K562 (cell line): ENCODE measurements around the gene ABCA1. TPM values are rescaled to one million over a fixed set of nuclear protein-coding genes. Genes with fewer than 3 reads are reported as not detected.

ENCODE experiments used
- ATAC-seq: fragments of 200-7000 bp; cut with Tn5 transposase; 3 replicates; pipeline ENCODE4 v1.9.1; 2020; ENCODE audit warnings: moderate library complexity
- BruUV-seq: library from RNA; stranded (reverse); fragments of 400-500 nt; replicated peaks from 2 replicates; lab custom pipeline; 2021; lab: Mats Ljungman, UMichigan
- CTCF ChIA-PET: fragments of 300-600 bp; formaldehyde crosslinking; extraction: SDS; loops from one replicate; lab custom pipeline; 2021; ENCODE audit warnings: low intra/inter-chr PET ratio; lab: Yijun Ruan, JAX
- POLR2A ChIA-PET: fragments of 300-600, 350-650 bp; sonication (Branson Sonifier 250); formaldehyde crosslinking; extraction: SDS; loops from one replicate; lab custom pipeline; 2021; ENCODE audit warnings: antibody characterized with exemption, inconsistent platforms; lab: Yijun Ruan, JAX
- DNase-seq, 4 experiments: peaks; one replicate each; pipeline versions ENCODE4 v3.0.0 to v3.0.0-alpha.2; 2011 to 2018; ENCODE audit warnings: low spot score in 3 of 4, mixed read lengths in 3 of 4; ENCODE audit errors: extremely low read depth in 1 of 4
- FAIRE-seq: peaks from 2 replicates; lab custom pipeline; 2011; peaks lifted over from hg19 to GRCh38; lab: Jason Lieb, UNC
- H2AFZ ChIP-seq: 2 replicates; pipeline ENCODE4 v1.6.0; 2011; ENCODE audit warnings: low read depth, low read length, control low read depth, inconsistent platforms
- H3K27ac ChIP-seq: fragments of 200-600 bp; 3 replicates; pipeline ENCODE4 v1.8.0; 2011; ENCODE audit warnings: low read depth, mild to moderate bottlenecking, control low read depth, inconsistent platforms, low read length, moderate library complexity, mixed read lengths; ENCODE audit errors: extremely low read depth
- H3K27me3 ChIP-seq, 2 experiments: fragments of 300-600 bp in 1 of 2; 2 replicates in 1 of 2; 3 replicates in 1 of 2; pipeline versions ENCODE4 v1.6.0 to v1.8.0; 2011; ENCODE audit warnings: inconsistent platforms in 2 of 2, low read length in 2 of 2, mild to moderate bottlenecking in 1 of 2, mixed read lengths in 1 of 2, moderate library complexity in 1 of 2; ENCODE audit not compliant: control insufficient read depth in 2 of 2, insufficient read depth in 2 of 2
- H3K36me3 ChIP-seq: fragments of 300-600 bp; 3 replicates; pipeline ENCODE4 v1.8.0; 2011; ENCODE audit warnings: mild to moderate bottlenecking, low read length, inconsistent platforms; ENCODE audit not compliant: control insufficient read depth, insufficient read depth
- H3K4me1 ChIP-seq, 2 experiments: fragments of 200-600 bp in 1 of 2; replicated peaks in 1 of 2; 2 replicates in 1 of 2; 3 replicates in 1 of 2; pipeline versions ENCODE4 v1.5.1 to v1.8.0; 2011; ENCODE audit warnings: inconsistent platforms in 2 of 2, low read length in 2 of 2, mild to moderate bottlenecking in 1 of 2, mixed read lengths in 1 of 2, moderate library complexity in 1 of 2; ENCODE audit not compliant: control insufficient read depth in 2 of 2, insufficient read depth in 2 of 2
- H3K4me2 ChIP-seq: 2 replicates; pipeline ENCODE4 v1.6.1; 2011; ENCODE audit warnings: low read length, control low read depth, inconsistent platforms, mixed read lengths; ENCODE audit not compliant: insufficient read depth
- H3K4me3 ChIP-seq: fragments of 200-600 bp; sonication (generic), shearing (Covaris generic); 2 replicates; pipeline ENCODE4 v1.5.1; 2016; ENCODE audit warnings: control low read depth, inconsistent platforms
- H3K79me2 ChIP-seq: fragments of 200-600 bp; 3 replicates; pipeline ENCODE4 v1.8.0; 2011; ENCODE audit warnings: low read length, inconsistent platforms; ENCODE audit not compliant: control insufficient read depth, insufficient read depth
- H3K9ac ChIP-seq, 2 experiments: 2 replicates each; pipeline versions ENCODE4 v1.6.0 to v1.6.1; 2011; ENCODE audit warnings: low read depth in 2 of 2, low read length in 2 of 2, control low read depth in 1 of 2, inconsistent platforms in 1 of 2, mild to moderate bottlenecking in 1 of 2, mixed read lengths in 1 of 2; ENCODE audit not compliant: insufficient read depth in 1 of 2
- H3K9me1 ChIP-seq: one replicate; pipeline ENCODE4 v1.6.0; 2011; ENCODE audit warnings: inconsistent platforms, mild to moderate bottlenecking, low read length, moderate library complexity; ENCODE audit not compliant: control insufficient read depth, insufficient read depth
- H3K9me3 ChIP-seq: replicated peaks from 2 replicates; pipeline ENCODE4 v1.5.1; 2011; ENCODE audit warnings: low read depth, low read length, inconsistent platforms; ENCODE audit not compliant: control insufficient read depth, insufficient read depth
- H4K20me1 ChIP-seq: replicated peaks from 2 replicates; pipeline ENCODE4 v1.6.1; 2011; ENCODE audit warnings: low read length, inconsistent platforms, mixed read lengths; ENCODE audit not compliant: control insufficient read depth, insufficient read depth
- CHD4 ChIP-seq: fragments of 200-600 bp; sonication (generic); IDR thresholded peaks from 3 replicates; pipeline ENCODE4 v1.6.1; 2012; ENCODE audit warnings: low read depth, mild to moderate bottlenecking, mixed read lengths, low read length, inconsistent platforms; ENCODE audit not compliant: insufficient read depth, insufficient replicate concordance, poor library complexity, severe bottlenecking
- DDX20 ChIP-seq: fragments of 450-650 bp; IDR thresholded peaks from 2 replicates; pipeline ENCODE4 v1.6.1; 2016; ENCODE audit warnings: missing genetic modification characterization, low read depth, mild to moderate bottlenecking, missing compliant biosample characterization, moderate library complexity
- DMBX1 ChIP-seq: fragments of 250-450 bp; sonication (Bioruptor Pico); IDR thresholded peaks from 2 replicates; pipeline ENCODE4 v1.8.0; 2022; ENCODE audit warnings: inconsistent platforms, mild to moderate bottlenecking, moderate library complexity, borderline replicate concordance
- FOS ChIP-seq: IDR thresholded peaks from 3 replicates; pipeline ENCODE4 v1.6.1; 2011; ENCODE audit not compliant: insufficient read length; ENCODE audit errors: extremely low read depth
- HDAC3 ChIP-seq: fragments of 450-650 bp; IDR thresholded peaks from 2 replicates; pipeline ENCODE4 v1.6.1; 2018; ENCODE audit warnings: borderline replicate concordance, mild to moderate bottlenecking, moderate library complexity; ENCODE audit not compliant: partially characterized antibody
- LARP7 ChIP-seq: fragments of 450-650 bp; IDR thresholded peaks from 2 replicates; pipeline ENCODE4 v1.6.1; 2016
- LCOR ChIP-seq: sonication (generic); formaldehyde crosslinking; IDR thresholded peaks from 2 replicates; pipeline ENCODE4 v1.8.0; 2022; ENCODE audit warnings: mild to moderate bottlenecking, missing genetic modification reagents
- RBM34 ChIP-seq: fragments of 200-400 bp; formaldehyde crosslinking; IDR thresholded peaks from 2 replicates; pipeline ENCODE4 v1.6.1; 2018; ENCODE audit warnings: low read length, borderline replicate concordance; ENCODE audit not compliant: insufficient read depth
- ZFP1 ChIP-seq: fragments of 450-650 bp; formaldehyde crosslinking; IDR thresholded peaks from 2 replicates; pipeline ENCODE4 v1.4.0; 2020; ENCODE audit warnings: mild to moderate bottlenecking, mixed read lengths
- ZFPM2 ChIP-seq: fragments of 250-450 bp; sonication (Bioruptor Pico); IDR thresholded peaks from 2 replicates; pipeline ENCODE4 v1.5.1; 2022; ENCODE audit warnings: mild to moderate bottlenecking
- ZNF175 ChIP-seq: fragments of 200-800 bp; sonication (Bioruptor generic); IDR thresholded peaks from 2 replicates; pipeline ENCODE4 v1.6.1; 2016; ENCODE audit warnings: low read depth, mild to moderate bottlenecking, missing genetic modification characterization, missing compliant biosample characterization
- ZNF197 ChIP-seq: fragments of 200-800 bp; sonication (Bioruptor generic); IDR thresholded peaks from 2 replicates; pipeline ENCODE4 v1.6.1; 2016; ENCODE audit warnings: low read depth, missing genetic modification characterization, missing compliant biosample characterization
- ZNF695 ChIP-seq: fragments of 450-650 bp; formaldehyde crosslinking; IDR thresholded peaks from 2 replicates; pipeline ENCODE4 v1.4.0; 2020; ENCODE audit warnings: mild to moderate bottlenecking, moderate library complexity
- WGBS: fragments of 100-300 bp; shearing (Covaris generic); methylation state at CpG from one replicate; pipeline ENCODE4 v1.1.6; 2016; ENCODE audit warnings: low coverage, mixed read lengths; ENCODE audit not compliant: insufficient coverage; ENCODE audit errors: missing lambda C conversion rate; 5-methylcytosine and 5-hydroxymethylcytosine counted together
- in situ Hi-C: fragments of 300-500 bp; cut with MboI; formaldehyde crosslinking; loops from 4 replicates; pipeline ENCODE4 v1.15.0; 2018; ENCODE audit warnings: inconsistent platforms, mixed read lengths
- intact Hi-C: fragments of 100-400 bp; cut with micrococcal nuclease; formaldehyde crosslinking; loops from 2 replicates; pipeline ENCODE4 v1.14.2; 2022
- polyA plus RNA-seq, 8 experiments: library from polyadenylated mRNA; depleted of rRNA in 4 of 8; stranded (reverse) in 5 of 8; unstranded in 3 of 8; fragments of >200 nt; fragmentation: Nextera tagmentation in 2 of 8; fragmentation: Illumina TruSeq in 1 of 8; extraction: Ambion mirVana in 2 of 8; extraction: Trizol in 1 of 8; gene quantifications; 2 replicates each; pipeline versions ENCODE4 v1.2.1 to v1.2.3, GENCODE V29; 2011 to 2014; ENCODE audit warnings: inconsistent platforms in 1 of 8, missing spikeins in 1 of 8
- total RNA-seq, 7 experiments: library from RNA; depleted of rRNA in 6 of 7; stranded (reverse); fragments of >200 nt in 6 of 7; fragmentation: Illumina TruSeq in 2 of 7; extraction: Trizol in 2 of 7; gene quantifications; 2 replicates each; pipeline versions ENCODE4 v1.2.1 to v1.2.3, GENCODE V29; 2011 to 2021; ENCODE audit warnings: low replicate concordance in 1 of 7
- TF ChIP-seq, protein P1 (sequence below): fragments of 450-650 bp; IDR thresholded peaks from 2 replicates; pipeline ENCODE4 v1.6.1; 2016

ABCA1 gene
- total and polyA plus RNA-seq, 9 of the 15 experiments (the other 6 are each of a cell fraction or from before 2014, with no cell fraction given): under 0.01 to 0.18 (median 0.02) TPM; not detected in 5

DNA sequence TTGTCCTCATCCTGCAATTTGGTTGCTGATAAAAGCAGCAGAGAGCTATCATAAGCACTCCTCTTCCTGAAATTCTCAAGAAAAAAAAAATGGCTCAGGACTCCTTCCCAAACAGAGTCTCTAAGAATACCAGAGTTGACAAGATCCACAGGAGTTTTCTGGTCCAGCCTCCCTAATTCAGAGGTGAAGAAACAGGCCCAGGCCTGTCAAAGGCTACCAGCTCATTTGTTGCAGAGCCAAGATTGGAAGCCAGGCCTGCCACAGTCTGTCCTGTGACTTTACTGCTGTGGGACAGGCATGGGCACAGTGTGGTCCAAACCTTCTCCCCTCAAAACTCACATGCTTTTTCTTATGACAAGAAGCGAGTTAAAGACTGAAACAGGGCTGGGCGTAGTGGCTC lies 122.5 kb downstream of the ABCA1 start:
- BruUV-seq: no TSS peak
- in situ Hi-C loops (no loop called here), intact Hi-C loops (no loop called here)
- ChIA-PET POLR2A (no interaction called here), CTCF (no interaction called here)
- Histone ChIP-seq H3K4me2 (no peak overlapping the region), H3K36me3 (no peaks in the 10 kb centered on the region), H3K9me1 (no peaks in the 10 kb centered on the region), H3K4me1 (no peaks in the 10 kb centered on the region), H3K27me3 (peaks cover 18 to 27% of the 10 kb centered on the region in 2 experiments; a peak in 3 of 5 replicates), H3K4me3 (no peak overlapping the region), H3K9ac (no peak overlapping the region)
- WGBS: 33% methylated on average over 2 of the region's 2 CpGs
- DNase-seq: no peak
- TF ChIP-seq DMBX1 (CRISPR knock-in tag) (no peak), ZFPM2 (CRISPR knock-in tag) (no peak), LCOR (CRISPR knock-in tag) (no peak)
- TF ChIP-seq, all 486 proteins: peak for 0
- ATAC-seq: no peak
- H4K20me1 ChIP-seq: no peaks in the 10 kb centered on the region
- H2AFZ ChIP-seq: no peak overlapping the region
- no peaks in the 10 kb centered on the region for H3K79me2 ChIP-seq
- H3K9me3 ChIP-seq: no peaks in the 10 kb centered on the region
- H3K27ac ChIP-seq: no peak overlapping the region
- no peak for FAIRE-seq

GRCh38 chr9:104802906-104803305 lies 125.0 kb downstream of the ABCA1 start:
- ATAC-seq: no peak
- no peak overlapping the region for H2AFZ ChIP-seq
- no peaks in the 10 kb centered on the region for H3K79me2 ChIP-seq
- TF ChIP-seq FOS (no peak), HDAC3 (no peak), LARP7 (no peak), ZNF175 (CRISPR knock-in tag) (no peak), ZNF197 (no peak), ZFP1 (no peak), CHD4 (no peak), RBM34 (no peak), DDX20 (no peak), ZNF695 (CRISPR knock-in tag) (no peak)
- TF ChIP-seq, protein P1, sequence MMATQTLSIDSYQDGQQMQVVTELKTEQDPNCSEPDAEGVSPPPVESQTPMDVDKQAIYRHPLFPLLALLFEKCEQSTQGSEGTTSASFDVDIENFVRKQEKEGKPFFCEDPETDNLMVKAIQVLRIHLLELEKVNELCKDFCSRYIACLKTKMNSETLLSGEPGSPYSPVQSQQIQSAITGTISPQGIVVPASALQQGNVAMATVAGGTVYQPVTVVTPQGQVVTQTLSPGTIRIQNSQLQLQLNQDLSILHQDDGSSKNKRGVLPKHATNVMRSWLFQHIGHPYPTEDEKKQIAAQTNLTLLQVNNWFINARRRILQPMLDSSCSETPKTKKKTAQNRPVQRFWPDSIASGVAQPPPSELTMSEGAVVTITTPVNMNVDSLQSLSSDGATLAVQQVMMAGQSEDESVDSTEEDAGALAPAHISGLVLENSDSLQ: no peak
- no peaks in the 10 kb centered on the region for H4K20me1 ChIP-seq
- no peaks in the 10 kb centered on the region for H3K9me1 ChIP-seq
- H3K36me3 ChIP-seq: no peaks in the 10 kb centered on the region
- intact Hi-C loops (no loop called here), in situ Hi-C loops (no loop called here)
- peaks cover 17 to 34% of the 10 kb centered on the region in 2 experiments; a peak in 4 of 5 replicates for H3K27me3 ChIP-seq
- 0% methylated on average over 2 of the region's 2 CpGs for WGBS
- CTCF ChIA-PET: no interaction called here
- no peak overlapping the region for H3K4me2 ChIP-seq
- POLR2A ChIA-PET: no interaction called here
- H3K4me3 ChIP-seq: no peak overlapping the region
- BruUV-seq: no TSS peak
- no peaks in the 10 kb centered on the region for H3K4me1 ChIP-seq
- no peaks in the 10 kb centered on the region for H3K9me3 ChIP-seq
- no peak overlapping the region for H3K9ac ChIP-seq
- H3K27ac ChIP-seq: no peak overlapping the region
- no peak for DNase-seq
- FAIRE-seq: no peak
